Lower leg skin (tissue), 3 donors: Measurements from ENCODE around the gene AP5Z1.

Experiments used
- CTCF ChIP-seq, 3 donors: fragments of 450-650 bp; IDR thresholded peaks; one replicate each; pipeline ENCODE4 v1.5.1; 2016; ENCODE audit warnings: antibody characterized with exemption in 3 of 3, mild to moderate bottlenecking in 3 of 3, moderate library complexity in 2 of 3
- POLR2A ChIP-seq, 2 donors: fragments of 450-650 bp; IDR thresholded peaks; one replicate each; pipeline ENCODE4 v1.6.1; 2016 to 2017; ENCODE audit warnings: antibody characterized with exemption in 2 of 2, mild to moderate bottlenecking in 1 of 2, moderate library complexity in 1 of 2

- TF ChIP-seq CTCF (IDR thresholded peaks at IDR 0.05) = no peak
- TF ChIP-seq POLR2A (IDR thresholded peaks at IDR 0.05) = no peak
These were observed 29.9 kb downstream of the AP5Z1 start for GRCh38 chr7:4805110-4805983.
